IPS-18a (cell line): ENCODE measurements around the gene CD36.

Experiments
- H3K27ac ChIP-seq: one replicate; pipeline ENCODE4 v1.5.1; 2013; ENCODE audit warnings: low read length
- H3K27me3 ChIP-seq: one replicate; pipeline ENCODE4 v1.6.1; 2013; ENCODE audit warnings: mild to moderate bottlenecking, low read length; ENCODE audit not compliant: control insufficient read depth, insufficient read depth
- H3K36me3 ChIP-seq: one replicate; pipeline ENCODE4 v1.6.1; 2013; ENCODE audit warnings: low read depth, low read length; ENCODE audit not compliant: control insufficient read depth
- H3K4me1 ChIP-seq: one replicate; pipeline ENCODE4 v1.6.1; 2013; ENCODE audit warnings: low read depth, low read length; ENCODE audit not compliant: control insufficient read depth
- H3K4me3 ChIP-seq: one replicate; pipeline ENCODE4 v1.5.1; 2013; ENCODE audit warnings: low read length
- H3K9ac ChIP-seq: one replicate; pipeline ENCODE4 v1.6.1; 2013; ENCODE audit warnings: mild to moderate bottlenecking, low read length, moderate library complexity
- H3K9me3 ChIP-seq: one replicate; pipeline ENCODE4 v1.6.1; 2013; ENCODE audit warnings: low read depth, low read length; ENCODE audit not compliant: control insufficient read depth

CD36 gene

DNA sequence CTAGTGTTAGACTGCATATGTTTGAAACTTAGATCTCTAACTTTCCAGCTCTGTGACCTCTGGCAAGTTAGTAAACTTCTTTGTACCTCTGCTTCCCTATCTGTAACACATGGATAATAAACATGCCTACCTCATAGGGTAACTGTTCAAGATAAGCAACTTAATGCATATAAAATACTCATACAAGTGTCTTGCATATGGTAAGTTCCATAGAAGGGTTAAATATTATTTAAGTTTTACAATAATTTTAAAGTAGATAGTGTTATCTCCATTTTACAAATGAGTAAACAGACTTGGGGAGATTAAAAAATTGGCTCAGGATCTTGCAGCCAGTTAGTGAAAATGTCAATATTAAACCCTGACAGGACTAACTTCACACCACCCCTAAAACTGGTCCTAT is 30.1 kb upstream of the CD36 start:
- H3K9ac ChIP-seq, result no peak overlapping the region
- H3K27ac ChIP-seq, result no peak overlapping the region
- H3K9me3 ChIP-seq, result no peaks in the 10 kb centered on the region
- H3K4me3 ChIP-seq, result no peak overlapping the region
- H3K36me3 ChIP-seq, result no peaks in the 10 kb centered on the region
- H3K27me3 ChIP-seq, result no peaks in the 10 kb centered on the region
- peaks cover 3% of the 10 kb centered on the region for H3K4me1 ChIP-seq

GRCh38 chr7:80609751-80610150 is 28.7 kb upstream of the CD36 start:
- Histone ChIP-seq H3K27me3 (no peaks in the 10 kb centered on the region), H3K4me1 (peaks cover 9% of the 10 kb centered on the region), H3K27ac (no peak overlapping the region), H3K36me3 (no peaks in the 10 kb centered on the region), H3K9me3 (no peaks in the 10 kb centered on the region), H3K4me3 (no peak overlapping the region), H3K9ac (no peak overlapping the region)

DNA sequence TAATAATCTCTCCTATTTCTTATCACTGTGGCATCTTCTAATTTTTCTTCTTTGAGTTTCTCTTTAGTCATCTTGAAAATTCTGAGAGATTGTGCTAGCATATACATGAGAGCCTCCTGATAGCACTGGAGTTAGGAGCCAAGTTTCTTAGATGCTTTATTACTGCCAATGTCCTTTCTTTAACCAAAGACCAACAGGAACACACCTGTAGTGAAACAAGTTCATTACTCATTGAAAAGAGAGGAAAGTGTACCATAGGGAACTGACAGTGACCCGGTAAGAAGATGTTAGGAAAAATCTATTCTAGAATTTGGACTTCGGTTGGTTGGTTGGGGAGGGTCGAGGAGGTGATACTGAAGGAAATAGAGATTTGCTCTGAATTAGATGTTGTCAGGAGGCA is 27.1 kb upstream of the CD36 start:
- Histone ChIP-seq H3K36me3 (no peaks in the 10 kb centered on the region), H3K4me3 (no peak overlapping the region), H3K27me3 (no peaks in the 10 kb centered on the region), H3K9ac (no peak overlapping the region), H3K4me1 (peaks cover 11% of the 10 kb centered on the region), H3K9me3 (no peaks in the 10 kb centered on the region), H3K27ac (no peak overlapping the region)

GRCh38 chr7:80611779-80612178 is 26.7 kb upstream of the CD36 start:
- H3K27ac ChIP-seq, result no peak overlapping the region
- H3K9ac ChIP-seq, result no peak overlapping the region
- no peak overlapping the region for H3K4me3 ChIP-seq
- H3K27me3 ChIP-seq, result no peaks in the 10 kb centered on the region
- H3K36me3 ChIP-seq, result no peaks in the 10 kb centered on the region
- H3K4me1 ChIP-seq, result peaks cover 11% of the 10 kb centered on the region
- no peaks in the 10 kb centered on the region for H3K9me3 ChIP-seq

- no peaks in the 10 kb centered on the region for H3K9me3 ChIP-seq
- H3K36me3 ChIP-seq, result no peaks in the 10 kb centered on the region
- no peak overlapping the region for H3K27ac ChIP-seq
- H3K27me3 ChIP-seq, result no peaks in the 10 kb centered on the region
- no peak overlapping the region for H3K4me3 ChIP-seq
- H3K4me1 ChIP-seq, result peaks cover 11% of the 10 kb centered on the region
- H3K9ac ChIP-seq, result no peak overlapping the region
Measured at GRCh38 chr7:80612880-80613279, 25.6 kb upstream of the CD36 start.

- Histone ChIP-seq H3K36me3 (no peaks in the 10 kb centered on the region), H3K9ac (no peak overlapping the region), H3K27ac (no peak overlapping the region), H3K9me3 (no peaks in the 10 kb centered on the region), H3K4me3 (no peak overlapping the region), H3K4me1 (peaks cover 11% of the 10 kb centered on the region), H3K27me3 (no peaks in the 10 kb centered on the region)
Measured at GRCh38 chr7:80613519-80613918, 24.9 kb upstream of the CD36 start.

- H3K9ac ChIP-seq, result no peak overlapping the region
- peaks cover 8% of the 10 kb centered on the region for H3K4me1 ChIP-seq
- no peaks in the 10 kb centered on the region for H3K9me3 ChIP-seq
- no peak overlapping the region for H3K4me3 ChIP-seq
- H3K27ac ChIP-seq, result no peak overlapping the region
- no peaks in the 10 kb centered on the region for H3K36me3 ChIP-seq
- H3K27me3 ChIP-seq, result no peaks in the 10 kb centered on the region
Measured at GRCh38 chr7:80614851-80615271, 23.6 kb upstream of the CD36 start.

- Histone ChIP-seq H3K27ac (no peak overlapping the region), H3K9me3 (no peaks in the 10 kb centered on the region), H3K36me3 (no peaks in the 10 kb centered on the region), H3K9ac (no peak overlapping the region), H3K4me1 (peaks cover 8% of the 10 kb centered on the region), H3K27me3 (no peaks in the 10 kb centered on the region), H3K4me3 (no peak overlapping the region)
Measured at GRCh38 chr7:80618096-80618495, 20.3 kb upstream of the CD36 start.

- Histone ChIP-seq H3K9ac (no peak overlapping the region), H3K27me3 (no peaks in the 10 kb centered on the region), H3K9me3 (no peaks in the 10 kb centered on the region), H3K4me3 (no peak overlapping the region), H3K4me1 (peaks cover 6% of the 10 kb centered on the region), H3K36me3 (no peaks in the 10 kb centered on the region), H3K27ac (no peak overlapping the region)
Measured at GRCh38 chr7:80619741-80620140, 18.7 kb upstream of the CD36 start.

- H3K4me1 ChIP-seq, result peaks cover 4% of the 10 kb centered on the region
- no peak overlapping the region for H3K9ac ChIP-seq
- H3K4me3 ChIP-seq, result no peak overlapping the region
- H3K36me3 ChIP-seq, result no peaks in the 10 kb centered on the region
- H3K27ac ChIP-seq, result no peak overlapping the region
- no peaks in the 10 kb centered on the region for H3K27me3 ChIP-seq
- H3K9me3 ChIP-seq, result no peaks in the 10 kb centered on the region
Measured at GRCh38 chr7:80622541-80622940, 15.9 kb upstream of the CD36 start.

DNA sequence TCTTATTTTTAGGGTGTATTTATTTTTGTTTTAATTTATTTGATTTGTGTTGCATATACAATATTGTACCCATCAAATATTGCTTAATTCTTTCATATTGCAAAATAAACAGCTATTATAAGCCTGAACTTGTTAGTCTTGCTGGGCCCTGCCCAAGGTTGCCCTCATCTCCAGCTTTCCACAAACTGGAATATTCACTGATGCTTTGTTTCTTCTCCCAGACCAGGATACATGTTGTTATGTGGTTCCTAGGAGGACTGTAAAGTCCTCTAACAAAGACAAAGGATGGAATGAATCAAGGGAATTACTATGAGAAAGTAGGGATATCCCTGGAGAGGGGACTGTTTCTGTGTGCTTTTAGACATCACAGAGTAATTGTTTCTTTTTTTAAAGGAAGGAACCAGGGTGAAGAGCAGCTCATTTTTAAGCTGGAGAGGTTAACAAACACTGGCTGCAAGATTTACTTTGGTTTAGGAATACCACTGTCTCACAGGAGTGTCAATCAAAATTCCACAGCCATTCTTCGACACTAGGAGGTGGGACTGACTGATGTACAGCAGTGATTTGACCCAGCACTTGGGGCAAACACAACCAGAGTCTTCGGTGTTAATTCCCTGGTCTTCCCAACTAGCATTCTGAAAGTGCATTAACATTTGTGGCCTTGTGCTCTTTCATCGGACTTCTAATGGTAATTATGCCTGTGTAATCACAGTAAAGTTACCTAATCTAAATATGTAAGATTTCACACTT is 14.8 kb upstream of the CD36 start:
- H3K9ac ChIP-seq, result no peak overlapping the region
- no peaks in the 10 kb centered on the region for H3K36me3 ChIP-seq
- H3K27ac ChIP-seq, result no peak overlapping the region
- no peak overlapping the region for H3K4me3 ChIP-seq
- no peaks in the 10 kb centered on the region for H3K27me3 ChIP-seq
- peaks cover 4% of the 10 kb centered on the region for H3K4me1 ChIP-seq
- H3K9me3 ChIP-seq, result no peaks in the 10 kb centered on the region

DNA sequence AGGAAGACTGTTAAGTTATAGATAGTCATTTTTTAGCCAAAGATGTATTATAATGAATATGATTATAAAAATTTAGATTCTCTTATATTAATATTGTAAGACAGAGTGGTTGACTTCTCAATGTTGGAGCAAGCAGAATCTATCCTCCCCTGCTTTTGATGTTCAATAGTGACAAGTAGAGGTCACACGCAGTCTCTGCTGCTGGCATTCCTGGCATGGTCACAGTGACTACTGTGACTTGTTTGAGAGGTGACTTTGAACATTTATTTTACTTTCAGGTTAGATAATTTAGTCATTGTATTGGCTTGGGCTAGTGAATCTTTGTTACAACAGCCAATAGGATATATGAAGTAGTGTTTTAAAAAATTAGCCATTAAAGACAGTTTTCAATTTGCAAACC is 13.7 kb upstream of the CD36 start:
- H3K36me3 ChIP-seq, result no peaks in the 10 kb centered on the region
- no peak overlapping the region for H3K27ac ChIP-seq
- H3K9ac ChIP-seq, result no peak overlapping the region
- no peaks in the 10 kb centered on the region for H3K9me3 ChIP-seq
- no peak overlapping the region for H3K4me3 ChIP-seq
- H3K4me1 ChIP-seq, result peaks cover 4% of the 10 kb centered on the region
- H3K27me3 ChIP-seq, result no peaks in the 10 kb centered on the region
